Astrocyte (in vitro differentiated cells and primary cell): ENCODE measurements around the gene NSFL1C.

Experiments
- CTCF ChIP-seq: IDR thresholded peaks from 2 replicates; pipeline ENCODE4 v1.5.1; 2011; ENCODE audit warnings: low read depth, mild to moderate bottlenecking, inconsistent platforms, low read length, moderate library complexity; ENCODE audit not compliant: insufficient read depth
- EZH2 ChIP-seq: IDR thresholded peaks from 2 replicates; pipeline ENCODE4 v1.6.1; 2012; ENCODE audit warnings: mild to moderate bottlenecking, low read length, inconsistent platforms; ENCODE audit not compliant: insufficient read depth

DNA sequence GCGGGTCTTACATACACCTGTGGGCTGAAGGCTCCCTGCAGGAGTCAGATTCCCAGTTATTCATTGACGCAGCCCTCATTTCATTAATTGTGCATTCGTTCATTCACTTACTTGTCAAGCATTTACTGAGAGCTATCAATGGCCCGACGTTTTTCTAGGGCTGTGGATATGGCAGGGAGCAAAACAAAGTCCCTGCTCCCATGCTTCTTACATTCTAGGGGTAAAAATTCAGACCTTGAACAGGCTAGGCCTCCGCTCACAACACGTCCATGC is 369 bp upstream of the NSFL1C start:
- no peak for TF ChIP-seq CTCF
- TF ChIP-seq EZH2, result no peak
